ENCODE results near the gene CCNE1.

DNA sequence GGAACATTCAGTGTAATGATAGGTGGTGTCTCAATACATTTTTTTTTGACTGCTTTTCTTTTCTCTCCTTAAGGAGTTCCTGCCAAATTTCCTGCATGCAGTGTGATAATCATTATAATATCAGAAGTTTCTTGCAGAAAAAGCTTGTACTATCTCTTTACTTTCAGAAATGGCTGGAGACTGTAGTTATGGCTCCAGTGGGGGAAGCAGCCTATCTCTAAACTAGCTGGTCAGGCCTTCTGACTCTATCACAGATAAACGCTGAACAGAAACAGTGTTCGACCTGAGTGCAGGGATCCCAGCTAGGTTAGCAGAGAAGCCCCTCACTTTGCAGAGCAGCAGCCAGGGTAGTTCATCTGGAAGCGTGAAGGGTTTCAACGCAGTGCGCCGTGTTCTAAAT lies 1.9 kb downstream of the CCNE1 start:
- TF ChIP-seq, protein P1, sequence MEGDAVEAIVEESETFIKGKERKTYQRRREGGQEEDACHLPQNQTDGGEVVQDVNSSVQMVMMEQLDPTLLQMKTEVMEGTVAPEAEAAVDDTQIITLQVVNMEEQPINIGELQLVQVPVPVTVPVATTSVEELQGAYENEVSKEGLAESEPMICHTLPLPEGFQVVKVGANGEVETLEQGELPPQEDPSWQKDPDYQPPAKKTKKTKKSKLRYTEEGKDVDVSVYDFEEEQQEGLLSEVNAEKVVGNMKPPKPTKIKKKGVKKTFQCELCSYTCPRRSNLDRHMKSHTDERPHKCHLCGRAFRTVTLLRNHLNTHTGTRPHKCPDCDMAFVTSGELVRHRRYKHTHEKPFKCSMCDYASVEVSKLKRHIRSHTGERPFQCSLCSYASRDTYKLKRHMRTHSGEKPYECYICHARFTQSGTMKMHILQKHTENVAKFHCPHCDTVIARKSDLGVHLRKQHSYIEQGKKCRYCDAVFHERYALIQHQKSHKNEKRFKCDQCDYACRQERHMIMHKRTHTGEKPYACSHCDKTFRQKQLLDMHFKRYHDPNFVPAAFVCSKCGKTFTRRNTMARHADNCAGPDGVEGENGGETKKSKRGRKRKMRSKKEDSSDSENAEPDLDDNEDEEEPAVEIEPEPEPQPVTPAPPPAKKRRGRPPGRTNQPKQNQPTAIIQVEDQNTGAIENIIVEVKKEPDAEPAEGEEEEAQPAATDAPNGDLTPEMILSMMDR (IDR thresholded peaks at IDR 0.05; ENCODE audit: borderline replicate concordance, extremely low read depth, low read length, poor library complexity, severe bottlenecking): no peak
- no peak for TF ChIP-seq EZH2 (IDR thresholded peaks at IDR 0.05; ENCODE audit: borderline replicate concordance, low read depth, low read length, severe bottlenecking)

All from DND-41 (cell line).